H1 (cell line): Measurements from ENCODE around the gene GTF2H3. TPM values are rescaled to one million over a fixed set of nuclear protein-coding genes. Genes with fewer than 3 reads are reported as not detected.

Experiments used
- GABPA ChIP-seq: IDR thresholded peaks from 2 replicates; pipeline ENCODE4 v1.6.1; 2011; ENCODE audit warnings: mild to moderate bottlenecking, low read length, moderate library complexity, borderline replicate concordance; ENCODE audit not compliant: insufficient read depth
- HDAC2 ChIP-seq, 2 experiments: fragments of 300-600 bp in 1 of 2; sonication (generic) in 1 of 2; IDR thresholded peaks; 2 replicates each; pipeline ENCODE4 v1.6.1; 2011 to 2012; ENCODE audit warnings: low read depth in 2 of 2, low read length in 2 of 2, mild to moderate bottlenecking in 2 of 2, moderate library complexity in 2 of 2, borderline replicate concordance in 1 of 2, inconsistent platforms in 1 of 2
- MAFK ChIP-seq: IDR thresholded peaks from 2 replicates; pipeline ENCODE4 v1.6.1; 2012; ENCODE audit warnings: low read depth, mild to moderate bottlenecking, improper control_type of control experiment, low read length
- RNF2 ChIP-seq: fragments of 200-900, 300-1000 bp; sonication (generic); IDR thresholded peaks from 2 replicates; pipeline ENCODE4 v1.7.1; 2016; ENCODE audit warnings: borderline replicate concordance, low read depth, mild to moderate bottlenecking, antibody characterized with exemption, low read length; ENCODE audit not compliant: poor library complexity, severe bottlenecking; ENCODE audit errors: missing control alignments
- TCF12 ChIP-seq: IDR thresholded peaks from 2 replicates; pipeline ENCODE4 v1.6.1; 2011; ENCODE audit warnings: low read depth, mild to moderate bottlenecking, low read length
- polyA plus RNA-seq, 7 experiments: library from polyadenylated mRNA; depleted of rRNA in 3 of 7; stranded (reverse) in 5 of 7; unstranded in 2 of 7; fragments of >200 nt in 5 of 7; fragments of 200-250 nt in 2 of 7; gene quantifications; 1 replicate in 5 of 7; 2 replicates in 1 of 7; 4 replicates in 1 of 7; pipeline versions ENCODE4 v1.2.1 to v1.2.3, GENCODE V29; 2011 to 2013; ENCODE audit warnings: missing spikeins in 2 of 7, mixed read lengths in 2 of 7
- total RNA-seq: library from RNA; stranded (reverse); fragmentation: NEBNext Ultra II Directional; extraction: Animal tissue kit (Norgen Biotek cat#: 25700); gene quantifications from 2 replicates; pipeline ENCODE4 v1.2.1, GENCODE V29; 2021
- TF ChIP-seq, protein P1 (sequence below): IDR thresholded peaks from 2 replicates; pipeline ENCODE4 v1.6.1; 2011; ENCODE audit warnings: low read length, improper control_type of control experiment
- TF ChIP-seq, protein P2 (sequence below), 3 experiments: IDR thresholded peaks; 1 replicate in 2 of 3; 2 replicates in 1 of 3; pipeline versions ENCODE4 v1.5.1 to v1.6.1; 2011; ENCODE audit warnings: low read length in 3 of 3, mild to moderate bottlenecking in 3 of 3, inconsistent platforms in 2 of 3, low read depth in 1 of 3, moderate library complexity in 1 of 3; ENCODE audit not compliant: insufficient read depth in 1 of 3; ENCODE audit errors: control extremely low read depth in 1 of 3

GTF2H3 gene
- total and polyA plus RNA-seq, 2 of the 8 experiments (the other 6 are each of a cell fraction or from before 2014, with no cell fraction given): 21.0 to 32.1 TPM

DNA sequence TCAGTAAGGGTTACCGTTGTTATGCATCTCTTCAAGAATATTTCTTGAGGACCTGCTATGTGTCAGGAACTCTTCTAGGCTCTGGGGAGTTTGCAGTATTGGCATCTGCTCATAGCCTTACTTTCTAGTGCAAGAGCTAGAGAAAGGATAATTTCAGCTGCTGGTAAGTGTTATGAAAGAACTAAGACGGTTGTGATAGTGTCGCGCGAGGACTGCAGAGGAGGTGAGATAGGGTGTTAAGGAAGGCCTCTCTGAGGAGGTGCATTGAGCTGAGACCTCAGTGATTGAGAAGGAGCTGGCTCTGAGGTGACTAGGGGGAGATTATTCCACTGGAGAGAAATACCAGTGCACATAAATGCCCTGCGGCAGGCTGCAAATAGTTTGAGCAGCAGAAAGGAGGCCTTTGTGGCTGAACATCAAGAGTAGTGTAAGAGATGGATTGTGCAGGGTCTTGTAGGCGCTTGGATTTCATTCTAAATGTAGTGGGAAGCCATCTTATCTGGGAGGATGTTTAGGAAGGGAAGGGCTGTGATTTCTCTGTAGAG, 30.9 kb upstream of the GTF2H3 start (continued):
- TF ChIP-seq, protein P1, sequence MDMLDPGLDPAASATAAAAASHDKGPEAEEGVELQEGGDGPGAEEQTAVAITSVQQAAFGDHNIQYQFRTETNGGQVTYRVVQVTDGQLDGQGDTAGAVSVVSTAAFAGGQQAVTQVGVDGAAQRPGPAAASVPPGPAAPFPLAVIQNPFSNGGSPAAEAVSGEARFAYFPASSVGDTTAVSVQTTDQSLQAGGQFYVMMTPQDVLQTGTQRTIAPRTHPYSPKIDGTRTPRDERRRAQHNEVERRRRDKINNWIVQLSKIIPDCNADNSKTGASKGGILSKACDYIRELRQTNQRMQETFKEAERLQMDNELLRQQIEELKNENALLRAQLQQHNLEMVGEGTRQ: no peak
- no peak for TF ChIP-seq MAFK
- no peak for TF ChIP-seq TCF12
- TF ChIP-seq RNF2: no peak
- TF ChIP-seq HDAC2 (IDR thresholded peaks at IDR 0.05; ENCODE audit: borderline replicate concordance in 1 of 2, low read depth in 2 of 2, low read length in 2 of 2): no peak
- no peak for TF ChIP-seq GABPA
- TF ChIP-seq, protein P2, sequence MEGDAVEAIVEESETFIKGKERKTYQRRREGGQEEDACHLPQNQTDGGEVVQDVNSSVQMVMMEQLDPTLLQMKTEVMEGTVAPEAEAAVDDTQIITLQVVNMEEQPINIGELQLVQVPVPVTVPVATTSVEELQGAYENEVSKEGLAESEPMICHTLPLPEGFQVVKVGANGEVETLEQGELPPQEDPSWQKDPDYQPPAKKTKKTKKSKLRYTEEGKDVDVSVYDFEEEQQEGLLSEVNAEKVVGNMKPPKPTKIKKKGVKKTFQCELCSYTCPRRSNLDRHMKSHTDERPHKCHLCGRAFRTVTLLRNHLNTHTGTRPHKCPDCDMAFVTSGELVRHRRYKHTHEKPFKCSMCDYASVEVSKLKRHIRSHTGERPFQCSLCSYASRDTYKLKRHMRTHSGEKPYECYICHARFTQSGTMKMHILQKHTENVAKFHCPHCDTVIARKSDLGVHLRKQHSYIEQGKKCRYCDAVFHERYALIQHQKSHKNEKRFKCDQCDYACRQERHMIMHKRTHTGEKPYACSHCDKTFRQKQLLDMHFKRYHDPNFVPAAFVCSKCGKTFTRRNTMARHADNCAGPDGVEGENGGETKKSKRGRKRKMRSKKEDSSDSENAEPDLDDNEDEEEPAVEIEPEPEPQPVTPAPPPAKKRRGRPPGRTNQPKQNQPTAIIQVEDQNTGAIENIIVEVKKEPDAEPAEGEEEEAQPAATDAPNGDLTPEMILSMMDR (IDR thresholded peaks at IDR 0.05; ENCODE audit: control extremely low read depth in 1 of 3, insufficient read depth in 1 of 3, low read depth in 1 of 3, low read length in 3 of 3): no peak
